Esophagus muscularis mucosa (tissue), 4 donors: Measurements from ENCODE around the gene MYH14. TPM values are rescaled to one million over a fixed set of nuclear protein-coding genes. Genes with fewer than 3 reads are reported as not detected.

Experiments used
- DNase-seq: peaks from one replicate; pipeline ENCODE4 v3.0.0-alpha.2; 2017; ENCODE audit errors: extremely low spot score
- H3K27ac ChIP-seq, 4 donors: fragments of 200-600 bp; sonication (generic); replicated peaks in 1 of 4; 1 replicate in 3 of 4; 2 replicates in 1 of 4; pipeline ENCODE4 v1.5.1; 2016 to 2019; ENCODE audit warnings: mild to moderate bottlenecking in 1 of 4
- H3K27me3 ChIP-seq, 4 donors: fragments of 200-600 bp; sonication (generic); one replicate each; pipeline versions ENCODE4 v1.5.1 to v1.6.0; 2016 to 2019
- H3K36me3 ChIP-seq, 4 donors: fragments of 200-600 bp; sonication (generic); one replicate each; pipeline ENCODE4 v1.5.1; 2016 to 2019
- H3K4me1 ChIP-seq, 4 donors: fragments of 200-600 bp; sonication (generic); one replicate each; pipeline ENCODE4 v1.5.1; 2016 to 2019
- H3K4me3 ChIP-seq, 4 donors: fragments of 200-600 bp; sonication (generic); 1 replicate in 2 of 4; 2 replicates in 2 of 4; pipeline ENCODE4 v1.5.1; 2016 to 2019; ENCODE audit warnings: mild to moderate bottlenecking in 4 of 4, moderate library complexity in 1 of 4
- H3K9me3 ChIP-seq, 4 donors: fragments of 200-600 bp; sonication (generic); 1 replicate in 3 of 4; 2 replicates in 1 of 4; pipeline ENCODE4 v1.5.1; 2016 to 2019
- CTCF ChIP-seq, 3 experiments: fragments of 200-600 bp in 2 of 3; fragments of 450-650 bp in 1 of 3; sonication (generic) in 2 of 3; IDR thresholded peaks; one replicate each; pipeline ENCODE4 v1.5.1; 2017 to 2019; ENCODE audit warnings: antibody characterized with exemption in 3 of 3, mild to moderate bottlenecking in 2 of 3, moderate library complexity in 1 of 3
- EP300 ChIP-seq: sonication (generic); formaldehyde crosslinking; IDR thresholded peaks from one replicate; pipeline ENCODE4 v1.6.1; 2017; ENCODE audit warnings: antibody characterized with exemption
- POLR2A ChIP-seq: fragments of 450-650 bp; IDR thresholded peaks from one replicate; pipeline ENCODE4 v1.6.1; 2017; ENCODE audit warnings: antibody characterized with exemption, moderate library complexity, mild to moderate bottlenecking, low read depth
- POLR2AphosphoS5 ChIP-seq, 2 donors: sonication (generic); formaldehyde crosslinking; IDR thresholded peaks; one replicate each; pipeline ENCODE4 v1.6.1; 2017; ENCODE audit warnings: antibody characterized with exemption in 2 of 2
- WGBS: methylation state at CpG from one replicate; pipeline ENCODE4 v1.1.5; 2018; 5-methylcytosine and 5-hydroxymethylcytosine counted together
- intact Hi-C: fragments of 100-400 bp; cut with DNase I; formaldehyde crosslinking; loops from one replicate; pipeline ENCODE4 v1.15.1; 2023
- total RNA-seq, 4 donors: library from RNA; depleted of rRNA; stranded (reverse); fragments of >200 nt; gene quantifications; one replicate each; pipeline versions ENCODE4 v1.1.0 to v1.2.1, GENCODE V29; 2016

Gene MYH14
- total RNA-seq, 4 donors from 2014 or later: 2.5 to 10.1 (median 5.3) TPM

- peaks cover 0 to 64% (median 17%) of the 10 kb centered on the region in 4 donors for H3K36me3 ChIP-seq
- TF ChIP-seq CTCF (IDR thresholded peaks at IDR 0.05) (peak in 2 of 3 experiments; percentile 15 to 17), POLR2AphosphoS5 (IDR thresholded peaks at IDR 0.05) (no peak), POLR2A (no peak), EP300 (no peak)
- H3K27ac ChIP-seq: no peak overlapping the region
- intact Hi-C loops: no loop called here
- H3K4me3 ChIP-seq: no peak overlapping the region
- peaks cover 0 to 22% (median 0%) of the 10 kb centered on the region in 4 donors for H3K27me3 ChIP-seq
- H3K4me1 ChIP-seq: no peaks in the 10 kb centered on the region
- peaks cover 0 to 8% (median 3%) of the 10 kb centered on the region in 4 donors for H3K9me3 ChIP-seq
- DNase-seq: no peak
- WGBS: 46% methylated on average over 17 of the region's 25 CpGs
Measured at GRCh38 chr19:50258918-50259372, 55.5 kb downstream of the MYH14 start.

GRCh38 chr19:50261446-50261970 lies 58.1 kb downstream of the MYH14 start:
- peaks cover 0 to 43% (median 19%) of the 10 kb centered on the region in 4 donors for H3K36me3 ChIP-seq
- H3K27me3 ChIP-seq: peaks cover 0 to 14% (median 0%) of the 10 kb centered on the region in 4 donors
- intact Hi-C loops: no loop called here
- no peaks in the 10 kb centered on the region for H3K4me1 ChIP-seq
- DNase-seq: no peak
- 80% methylated on average over 1 of the region's 16 CpGs for WGBS
- TF ChIP-seq POLR2A (no peak), EP300 (no peak), POLR2AphosphoS5 (IDR thresholded peaks at IDR 0.05) (no peak), CTCF (IDR thresholded peaks at IDR 0.05) (no peak)
- H3K4me3 ChIP-seq: no peak overlapping the region
- peaks cover 0 to 5% (median 2%) of the 10 kb centered on the region in 4 donors for H3K9me3 ChIP-seq
- H3K27ac ChIP-seq: no peak overlapping the region

DNA sequence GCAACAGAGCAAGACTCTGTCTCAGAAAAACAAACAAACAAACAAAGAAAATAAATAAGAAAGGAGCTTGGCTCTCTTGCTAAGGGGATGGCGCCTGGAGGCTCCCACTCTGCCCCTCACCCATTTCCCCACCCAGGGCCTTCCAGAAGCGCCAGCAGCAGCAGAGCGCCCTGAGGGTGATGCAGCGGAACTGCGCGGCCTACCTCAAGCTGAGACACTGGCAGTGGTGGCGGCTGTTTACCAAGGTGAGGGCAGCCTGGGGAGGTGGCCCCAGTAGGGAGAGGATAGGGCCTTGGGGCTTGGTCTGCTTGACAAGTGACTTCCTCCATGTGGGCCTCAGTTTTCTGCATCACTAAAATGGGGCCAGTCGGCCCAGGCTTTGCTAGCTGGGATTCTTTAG lies 59.8 kb downstream of the MYH14 start:
- peaks cover 0 to 15% (median 0%) of the 10 kb centered on the region in 4 donors for H3K27me3 ChIP-seq
- no peak overlapping the region for H3K27ac ChIP-seq
- H3K4me3 ChIP-seq: no peak overlapping the region
- 80% methylated on average over 8 of the region's 8 CpGs for WGBS
- intact Hi-C loops: no loop called here
- H3K9me3 ChIP-seq: no peaks in the 10 kb centered on the region
- H3K4me1 ChIP-seq: no peaks in the 10 kb centered on the region
- H3K36me3 ChIP-seq: peaks cover 0 to 34% (median 16%) of the 10 kb centered on the region in 4 donors
- TF ChIP-seq POLR2AphosphoS5 (IDR thresholded peaks at IDR 0.05): no peak
- TF ChIP-seq EP300: no peak
- no peak for TF ChIP-seq CTCF (IDR thresholded peaks at IDR 0.05)
- no peak for TF ChIP-seq POLR2A
- no peak for DNase-seq

GRCh38 chr19:50264483-50265186 lies 61.2 kb downstream of the MYH14 start:
- no peaks in the 10 kb centered on the region for H3K4me1 ChIP-seq
- no peak for DNase-seq
- no peak overlapping the region for H3K4me3 ChIP-seq
- peaks cover 0 to 38% (median 22%) of the 10 kb centered on the region in 4 donors for H3K36me3 ChIP-seq
- intact Hi-C loops: no loop called here
- no peak overlapping the region for H3K27ac ChIP-seq
- 86% methylated on average over 8 of the region's 8 CpGs for WGBS
- H3K9me3 ChIP-seq: no peaks in the 10 kb centered on the region
- TF ChIP-seq POLR2A: no peak
- no peak for TF ChIP-seq POLR2AphosphoS5 (IDR thresholded peaks at IDR 0.05)
- no peak for TF ChIP-seq EP300
- no peak for TF ChIP-seq CTCF (IDR thresholded peaks at IDR 0.05)
- peaks cover 0 to 12% (median 0%) of the 10 kb centered on the region in 4 donors for H3K27me3 ChIP-seq
